Skeletal muscle tissue (tissue), 4 donors: ENCODE measurements around the gene POR. TPM values are rescaled to one million over a fixed set of nuclear protein-coding genes. Genes with fewer than 3 reads are reported as not detected.

ENCODE experiments used
- H3K27ac ChIP-seq: one replicate; pipeline ENCODE4 v1.7.0; 2013; ENCODE audit warnings: mild to moderate bottlenecking, low read depth, low read length, inconsistent platforms
- H3K27me3 ChIP-seq, 3 donors: one replicate each; pipeline ENCODE4 v1.7.0; 2013; ENCODE audit warnings: low read length in 3 of 3; ENCODE audit not compliant: control insufficient read depth in 3 of 3, insufficient read depth in 3 of 3
- H3K36me3 ChIP-seq, 3 donors: one replicate each; pipeline ENCODE4 v1.7.0; 2013; ENCODE audit warnings: low read length in 3 of 3; ENCODE audit not compliant: control insufficient read depth in 3 of 3, insufficient read depth in 3 of 3
- H3K4me1 ChIP-seq, 3 donors: one replicate each; pipeline ENCODE4 v1.7.0; 2013; ENCODE audit warnings: low read length in 3 of 3, mild to moderate bottlenecking in 3 of 3; ENCODE audit not compliant: control insufficient read depth in 3 of 3, insufficient read depth in 3 of 3
- H3K4me3 ChIP-seq, 3 donors: one replicate each; pipeline ENCODE4 v1.7.0; 2013; ENCODE audit warnings: low read length in 3 of 3
- H3K9ac ChIP-seq, 3 donors: one replicate each; pipeline ENCODE4 v1.7.0; 2013; ENCODE audit warnings: low read length in 3 of 3, mild to moderate bottlenecking in 3 of 3, moderate library complexity in 2 of 3, low read depth in 1 of 3
- H3K9me3 ChIP-seq, 3 donors: one replicate each; pipeline ENCODE4 v1.7.0; 2013; ENCODE audit warnings: low read length in 3 of 3; ENCODE audit not compliant: control insufficient read depth in 3 of 3
- total RNA-seq: library from RNA; depleted of rRNA; stranded (reverse); fragments of >200 nt; gene quantifications from one replicate; pipeline ENCODE4 v1.2.3, GENCODE V29; 2014
- donor health status: Osteomylitis.

POR gene
- total RNA-seq, 1 donor from 2014 or later = 42.8 TPM

DNA sequence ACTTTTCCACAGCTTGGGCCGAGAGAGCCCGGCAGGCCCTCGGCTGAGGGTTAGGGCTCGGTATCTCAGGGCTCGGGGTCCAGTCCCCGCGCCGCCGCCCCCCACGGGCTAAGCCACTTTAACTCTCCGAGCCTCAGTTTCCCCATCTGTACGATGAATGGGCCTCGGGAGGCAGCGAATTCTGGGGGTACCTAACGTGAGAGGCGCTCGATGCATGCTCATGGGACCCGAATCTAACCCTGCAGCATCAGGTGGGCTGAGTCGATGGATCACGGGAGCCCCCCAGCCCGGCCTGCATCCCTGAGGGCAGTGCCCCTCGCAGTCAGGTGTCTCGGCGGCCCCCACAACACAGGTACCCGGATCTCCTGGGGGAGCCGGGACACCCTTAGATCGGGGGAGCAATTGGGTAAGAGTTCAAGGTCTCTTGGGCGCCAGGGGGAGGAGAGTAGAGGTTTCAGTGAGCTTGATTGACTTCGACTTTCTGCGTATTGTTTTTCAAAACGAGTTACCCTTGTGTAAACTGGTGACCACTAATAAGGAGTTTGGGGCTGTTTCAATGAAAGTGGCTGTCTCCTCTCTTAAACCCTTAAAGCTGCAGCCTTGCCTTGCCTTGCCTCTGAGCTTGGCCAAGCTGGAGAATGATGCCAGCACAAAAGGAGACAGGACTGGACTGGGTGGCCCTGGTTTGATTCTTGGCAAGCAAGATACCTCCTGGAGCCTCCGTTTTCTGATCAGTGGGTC lies 631 bp downstream of the POR start:
- Histone ChIP-seq H3K36me3 (no peaks in the 10 kb centered on the region), H3K27ac (peak overlapping the region; percentile 85), H3K4me3 (peak overlapping the region; percentile 74 to 94 (median 91)), H3K4me1 (peaks cover 18 to 41% (median 33%) of the 10 kb centered on the region in 3 donors), H3K27me3 (no peaks in the 10 kb centered on the region), H3K9ac (peak overlapping the region; percentile 91 to 93 (median 92)), H3K9me3 (no peaks in the 10 kb centered on the region)

GRCh38 chr7:75916259-75916658 lies 1.3 kb downstream of the POR start:
- Histone ChIP-seq H3K36me3 (no peaks in the 10 kb centered on the region), H3K27ac (peak overlapping the region; percentile 85), H3K9me3 (no peaks in the 10 kb centered on the region), H3K4me1 (peaks cover 21 to 46% (median 37%) of the 10 kb centered on the region in 3 donors), H3K9ac (peak overlapping the region; percentile 91 to 93 (median 92)), H3K27me3 (no peaks in the 10 kb centered on the region), H3K4me3 (peak overlapping the region; percentile 74 to 94 (median 91))

GRCh38 chr7:75916685-75917634 lies 2.0 kb downstream of the POR start:
- Histone ChIP-seq H3K27ac (no peak overlapping the region), H3K27me3 (no peaks in the 10 kb centered on the region), H3K36me3 (no peaks in the 10 kb centered on the region), H3K4me1 (peaks cover 21 to 53% (median 41%) of the 10 kb centered on the region in 3 donors), H3K9me3 (no peaks in the 10 kb centered on the region), H3K4me3 (peak overlapping the region in 1 of 3 donors; percentile 91), H3K9ac (peak overlapping the region in 1 of 3 donors; percentile 91)

- Histone ChIP-seq H3K9me3 (no peaks in the 10 kb centered on the region), H3K9ac (no peak overlapping the region), H3K36me3 (no peaks in the 10 kb centered on the region), H3K4me1 (peaks cover 18 to 51% (median 48%) of the 10 kb centered on the region in 3 donors), H3K27me3 (no peaks in the 10 kb centered on the region), H3K27ac (no peak overlapping the region), H3K4me3 (no peak overlapping the region)
Observed at GRCh38 chr7:75920431-75921161, 5.6 kb downstream of the POR start.

- H3K27ac ChIP-seq = no peak overlapping the region
- no peaks in the 10 kb centered on the region for H3K27me3 ChIP-seq
- no peak overlapping the region for H3K9ac ChIP-seq
- peaks cover 17 to 46% (median 44%) of the 10 kb centered on the region in 3 donors for H3K4me1 ChIP-seq
- H3K9me3 ChIP-seq = no peaks in the 10 kb centered on the region
- H3K4me3 ChIP-seq = no peak overlapping the region
- H3K36me3 ChIP-seq = no peaks in the 10 kb centered on the region
Observed at GRCh38 chr7:75921479-75921878, 6.5 kb downstream of the POR start.

DNA sequence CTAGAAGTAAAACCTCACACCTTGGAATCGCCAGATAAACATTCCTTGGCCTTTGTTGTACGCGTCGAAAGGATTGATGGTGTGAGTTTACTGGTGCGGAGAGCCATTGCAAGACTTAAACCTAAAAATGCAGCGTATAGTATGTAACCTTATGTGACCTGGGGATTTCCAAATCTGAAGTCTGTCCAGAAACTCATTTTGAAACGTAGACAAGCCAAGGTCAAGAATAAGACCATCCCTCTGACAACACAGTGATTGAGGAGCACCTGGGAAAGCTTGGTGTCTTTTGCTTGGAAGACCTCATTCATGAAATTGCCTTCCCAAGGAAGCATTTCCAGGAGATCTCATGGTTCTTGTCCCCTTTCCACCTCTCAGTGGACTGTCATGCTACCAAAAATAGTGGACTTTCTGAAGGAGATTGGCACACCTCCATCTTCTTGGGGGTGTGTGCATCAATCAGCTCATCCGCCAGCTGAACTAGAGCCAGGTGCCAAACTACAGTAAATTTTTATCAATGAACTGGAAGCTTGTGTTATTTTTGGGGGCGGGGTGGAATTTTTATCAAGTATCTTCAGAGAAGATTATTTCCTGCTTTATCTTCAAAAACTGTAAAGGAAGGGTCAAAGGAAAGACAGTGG lies 8.1 kb downstream of the POR start:
- Histone ChIP-seq H3K4me1 (peaks cover 17 to 50% (median 44%) of the 10 kb centered on the region in 3 donors), H3K9me3 (no peaks in the 10 kb centered on the region), H3K4me3 (no peak overlapping the region), H3K36me3 (no peaks in the 10 kb centered on the region), H3K9ac (no peak overlapping the region), H3K27me3 (no peaks in the 10 kb centered on the region), H3K27ac (no peak overlapping the region)

GRCh38 chr7:75924256-75924655 lies 9.3 kb downstream of the POR start:
- no peaks in the 10 kb centered on the region for H3K36me3 ChIP-seq
- no peak overlapping the region for H3K9ac ChIP-seq
- no peak overlapping the region for H3K4me3 ChIP-seq
- peaks cover 14 to 41% (median 36%) of the 10 kb centered on the region in 3 donors for H3K4me1 ChIP-seq
- no peaks in the 10 kb centered on the region for H3K9me3 ChIP-seq
- no peaks in the 10 kb centered on the region for H3K27me3 ChIP-seq
- no peak overlapping the region for H3K27ac ChIP-seq

GRCh38 chr7:75924889-75925288 lies 9.9 kb downstream of the POR start:
- no peak overlapping the region for H3K27ac ChIP-seq
- no peaks in the 10 kb centered on the region for H3K27me3 ChIP-seq
- H3K9me3 ChIP-seq = no peaks in the 10 kb centered on the region
- H3K4me1 ChIP-seq = peaks cover 14 to 35% (median 34%) of the 10 kb centered on the region in 3 donors
- H3K4me3 ChIP-seq = no peak overlapping the region
- H3K9ac ChIP-seq = no peak overlapping the region
- H3K36me3 ChIP-seq = no peaks in the 10 kb centered on the region

GRCh38 chr7:75925717-75926435 lies 10.9 kb downstream of the POR start:
- Histone ChIP-seq H3K36me3 (no peaks in the 10 kb centered on the region), H3K27me3 (no peaks in the 10 kb centered on the region), H3K9me3 (no peaks in the 10 kb centered on the region), H3K4me1 (peaks cover 9 to 28% (median 27%) of the 10 kb centered on the region in 3 donors), H3K9ac (no peak overlapping the region), H3K27ac (peak overlapping the region; percentile 18), H3K4me3 (no peak overlapping the region)
